Liver (tissue), 9 donors: ENCODE results near the gene SHQ1. TPM values are rescaled to one million over a fixed set of nuclear protein-coding genes. Genes with fewer than 3 reads are reported as not detected.

Experiments used
- DNase-seq: peaks from one replicate; pipeline ENCODE4 v3.0.0-alpha.2; 2017; ENCODE audit warnings: low spot score
- H3K27ac ChIP-seq, 2 donors: one replicate each; pipeline ENCODE4 v1.7.0; 2013; ENCODE audit warnings: inconsistent platforms in 2 of 2, low read length in 2 of 2, control low read depth in 1 of 2, low read depth in 1 of 2, mild to moderate bottlenecking in 1 of 2
- H3K27me3 ChIP-seq, 4 donors: one replicate each; pipeline versions ENCODE4 v1.6.1 to v1.7.0; 2013; ENCODE audit warnings: low read length in 3 of 4, inconsistent platforms in 1 of 4, mild to moderate bottlenecking in 1 of 4, moderate library complexity in 1 of 4; ENCODE audit not compliant: control insufficient read depth in 4 of 4, insufficient read depth in 4 of 4
- H3K36me3 ChIP-seq, 4 donors: one replicate each; pipeline versions ENCODE4 v1.6.1 to v1.7.0; 2013; ENCODE audit warnings: low read length in 3 of 4, mild to moderate bottlenecking in 3 of 4, low read depth in 1 of 4, moderate library complexity in 1 of 4; ENCODE audit not compliant: control insufficient read depth in 4 of 4, insufficient read depth in 3 of 4
- H3K4me1 ChIP-seq, 4 donors: one replicate each; pipeline versions ENCODE4 v1.6.1 to v1.7.0; 2013; ENCODE audit warnings: low read length in 3 of 4, mild to moderate bottlenecking in 3 of 4, moderate library complexity in 1 of 4; ENCODE audit not compliant: control insufficient read depth in 4 of 4, insufficient read depth in 4 of 4
- H3K4me3 ChIP-seq, 3 donors: one replicate each; pipeline versions ENCODE4 v1.6.1 to v1.7.0; 2013; ENCODE audit warnings: low read length in 3 of 3, control low read depth in 1 of 3, low read depth in 1 of 3, mild to moderate bottlenecking in 1 of 3
- H3K9ac ChIP-seq, 2 donors: one replicate each; pipeline ENCODE4 v1.7.0; 2013; ENCODE audit warnings: low read length in 2 of 2, mild to moderate bottlenecking in 2 of 2, moderate library complexity in 2 of 2, control low read depth in 1 of 2, low read depth in 1 of 2
- H3K9me3 ChIP-seq, 4 donors: one replicate each; pipeline versions ENCODE4 v1.6.1 to v1.7.0; 2013; ENCODE audit warnings: low read length in 3 of 4; ENCODE audit not compliant: control insufficient read depth in 4 of 4
- CTCF ChIP-seq: fragments of 150-350 bp; IDR thresholded peaks from 2 replicates; pipeline ENCODE4 v1.5.1; 2017; ENCODE audit warnings: improper control_type of control experiment, low read depth, low read length; ENCODE audit not compliant: missing input control
- FOXA1 ChIP-seq: IDR thresholded peaks from 2 replicates; pipeline ENCODE4 v1.6.1; 2016; ENCODE audit warnings: antibody characterized with exemption
- FOXA2 ChIP-seq: IDR thresholded peaks from 2 replicates; pipeline ENCODE4 v1.6.1; 2016; ENCODE audit warnings: antibody characterized with exemption
- GABPA ChIP-seq, 2 donors: IDR thresholded peaks in 1 of 2; conservative IDR thresholded peaks in 1 of 2; 2 replicates each; pipeline ENCODE4 v1.6.1; 2016; ENCODE audit warnings: antibody characterized with exemption in 2 of 2, mild to moderate bottlenecking in 1 of 2, moderate library complexity in 1 of 2
- JUND ChIP-seq, 2 donors: IDR thresholded peaks; 2 replicates each; pipeline ENCODE4 v1.6.1; 2016; ENCODE audit warnings: antibody characterized with exemption in 2 of 2
- NR2F2 ChIP-seq: IDR thresholded peaks from 2 replicates; pipeline ENCODE4 v1.6.1; 2016; ENCODE audit warnings: antibody characterized with exemption
- RAD21 ChIP-seq, 2 donors: IDR thresholded peaks; 2 replicates each; pipeline ENCODE4 v1.6.1; 2016; ENCODE audit warnings: antibody characterized with exemption in 2 of 2, mild to moderate bottlenecking in 2 of 2
- TAF1 ChIP-seq: conservative IDR thresholded peaks from 2 replicates; pipeline ENCODE4 v1.6.1; 2016; ENCODE audit warnings: antibody characterized with exemption, mild to moderate bottlenecking
- ZBTB33 ChIP-seq: IDR thresholded peaks from 2 replicates; pipeline ENCODE4 v1.6.1; 2016; ENCODE audit warnings: antibody characterized with exemption
- WGBS: extraction: QIAGEN DNeasy Blood & Tissue Kit; methylation state at CpG from one replicate; pipeline ENCODE4 v1.1.7; 2013; 5-methylcytosine and 5-hydroxymethylcytosine counted together
- polyA plus RNA-seq, 2 donors: library from polyadenylated mRNA; stranded (reverse) in 1 of 2; unstranded in 1 of 2; fragments of 200-250 nt in 1 of 2; fragments of >200 nt in 1 of 2; fragmentation: Nextera tagmentation in 1 of 2; extraction: Ambion mirVana in 1 of 2; gene quantifications; one replicate each; pipeline versions ENCODE4 v1.2.1 to v1.2.3, GENCODE V29; 2013 to 2015
- total RNA-seq, 2 donors: library from RNA; depleted of rRNA; stranded (reverse); fragments of >200 nt; gene quantifications; one replicate each; pipeline ENCODE4 v1.2.3, GENCODE V29; 2014
- TF ChIP-seq, protein P1 (sequence below): IDR thresholded peaks from 2 replicates; pipeline ENCODE4 v1.6.1; 2016; ENCODE audit warnings: antibody characterized with exemption, mild to moderate bottlenecking
- donor health status: healthy.
- donor health status: healthy.
- donor health status: healthy.
- donor health status: healthy.
- donor health status: healthy.

Gene SHQ1
- total and polyA plus RNA-seq, 4 donors: 4.3 to 9.6 (median 6.1) TPM

DNA sequence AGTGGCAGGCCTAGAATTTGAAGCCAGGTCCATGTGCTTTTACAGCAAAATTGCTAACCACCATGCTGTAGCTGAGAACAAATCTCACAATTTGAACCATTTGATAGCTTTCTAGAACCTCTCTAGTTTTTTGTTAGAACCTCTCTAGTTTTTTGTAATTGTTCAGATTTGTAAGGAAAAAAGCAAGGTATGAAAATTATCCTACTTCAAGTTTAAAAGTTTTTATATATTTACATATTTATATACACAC lies 49.4 kb upstream of the SHQ1 start:
- H3K4me3 ChIP-seq: no peak overlapping the region
- no peak overlapping the region for H3K27ac ChIP-seq
- H3K4me1 ChIP-seq: no peaks in the 10 kb centered on the region
- no peak for TF ChIP-seq RAD21 (IDR thresholded peaks at IDR 0.05)
- TF ChIP-seq TAF1: no peak
- TF ChIP-seq, protein P1, sequence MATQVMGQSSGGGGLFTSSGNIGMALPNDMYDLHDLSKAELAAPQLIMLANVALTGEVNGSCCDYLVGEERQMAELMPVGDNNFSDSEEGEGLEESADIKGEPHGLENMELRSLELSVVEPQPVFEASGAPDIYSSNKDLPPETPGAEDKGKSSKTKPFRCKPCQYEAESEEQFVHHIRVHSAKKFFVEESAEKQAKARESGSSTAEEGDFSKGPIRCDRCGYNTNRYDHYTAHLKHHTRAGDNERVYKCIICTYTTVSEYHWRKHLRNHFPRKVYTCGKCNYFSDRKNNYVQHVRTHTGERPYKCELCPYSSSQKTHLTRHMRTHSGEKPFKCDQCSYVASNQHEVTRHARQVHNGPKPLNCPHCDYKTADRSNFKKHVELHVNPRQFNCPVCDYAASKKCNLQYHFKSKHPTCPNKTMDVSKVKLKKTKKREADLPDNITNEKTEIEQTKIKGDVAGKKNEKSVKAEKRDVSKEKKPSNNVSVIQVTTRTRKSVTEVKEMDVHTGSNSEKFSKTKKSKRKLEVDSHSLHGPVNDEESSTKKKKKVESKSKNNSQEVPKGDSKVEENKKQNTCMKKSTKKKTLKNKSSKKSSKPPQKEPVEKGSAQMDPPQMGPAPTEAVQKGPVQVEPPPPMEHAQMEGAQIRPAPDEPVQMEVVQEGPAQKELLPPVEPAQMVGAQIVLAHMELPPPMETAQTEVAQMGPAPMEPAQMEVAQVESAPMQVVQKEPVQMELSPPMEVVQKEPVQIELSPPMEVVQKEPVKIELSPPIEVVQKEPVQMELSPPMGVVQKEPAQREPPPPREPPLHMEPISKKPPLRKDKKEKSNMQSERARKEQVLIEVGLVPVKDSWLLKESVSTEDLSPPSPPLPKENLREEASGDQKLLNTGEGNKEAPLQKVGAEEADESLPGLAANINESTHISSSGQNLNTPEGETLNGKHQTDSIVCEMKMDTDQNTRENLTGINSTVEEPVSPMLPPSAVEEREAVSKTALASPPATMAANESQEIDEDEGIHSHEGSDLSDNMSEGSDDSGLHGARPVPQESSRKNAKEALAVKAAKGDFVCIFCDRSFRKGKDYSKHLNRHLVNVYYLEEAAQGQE: no peak
- no peaks in the 10 kb centered on the region for H3K27me3 ChIP-seq
- no peak overlapping the region for H3K9ac ChIP-seq
- no peak for DNase-seq
- H3K36me3 ChIP-seq: no peaks in the 10 kb centered on the region
- H3K9me3 ChIP-seq: no peaks in the 10 kb centered on the region

- Histone ChIP-seq H3K9ac (no peak overlapping the region), H3K36me3 (no peaks in the 10 kb centered on the region), H3K9me3 (no peaks in the 10 kb centered on the region), H3K4me3 (no peak overlapping the region), H3K4me1 (no peaks in the 10 kb centered on the region), H3K27me3 (no peaks in the 10 kb centered on the region), H3K27ac (no peak overlapping the region)
- TF ChIP-seq FOXA1: no peak
- no peak for TF ChIP-seq GABPA (IDR thresholded peaks at IDR 0.05 in 1 of 2, conservative IDR thresholded peaks at IDR 0.05 in 1 of 2)
- no peak for TF ChIP-seq NR2F2
- no peak for TF ChIP-seq JUND (IDR thresholded peaks at IDR 0.05)
- TF ChIP-seq CTCF: no peak
- TF ChIP-seq ZBTB33: no peak
- no peak for TF ChIP-seq FOXA2
- 85% methylated on average over 4 of the region's 4 CpGs for WGBS
- no peak for DNase-seq
Measured at GRCh38 chr3:72896996-72897757, 48.9 kb upstream of the SHQ1 start.
